ENCODE measurements around the gene BABAM2.

Gene BABAM2

DNA sequence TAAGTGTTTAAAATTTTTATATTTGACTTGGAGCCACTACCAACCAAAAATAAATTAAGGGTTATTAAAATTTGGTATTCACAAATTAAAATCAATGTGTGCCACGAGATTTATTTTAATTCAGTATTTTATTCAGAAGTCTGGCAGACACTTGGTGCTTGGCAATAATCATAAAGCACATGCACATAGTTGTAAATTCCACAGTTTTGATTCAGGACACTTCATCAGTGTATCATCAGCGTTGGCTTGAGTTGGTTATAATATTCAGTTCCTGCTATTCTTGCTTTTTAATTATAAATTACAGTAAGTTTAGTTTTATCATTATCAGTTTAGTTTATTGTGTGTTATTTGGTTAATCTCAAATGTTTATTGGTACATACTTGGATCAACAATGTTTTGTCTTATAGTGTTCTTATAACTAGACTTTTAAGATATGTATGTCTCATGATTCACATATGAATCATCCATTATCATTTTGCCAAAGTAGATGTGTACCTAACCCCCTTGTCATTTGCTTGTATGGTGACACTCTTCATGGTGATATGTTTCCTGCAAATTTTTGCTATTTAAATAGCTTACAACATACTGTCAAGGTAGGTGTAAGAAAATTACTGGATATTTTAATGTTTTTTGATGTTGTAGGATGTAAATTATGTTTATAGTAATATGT, 237.9 kb downstream of the BABAM2 start:
- Histone ChIP-seq H3K27ac (no peak overlapping the region), H3K27me3 (ENCODE audit: control insufficient read depth, insufficient read depth, low read length) (no peaks in the 10 kb centered on the region), H2AFZ (no peak overlapping the region), H3K4me2 (ENCODE audit: low read length) (no peak overlapping the region), H3K9me3 (ENCODE audit: control insufficient read depth, low read length) (no peaks in the 10 kb centered on the region), H3K79me2 (no peaks in the 10 kb centered on the region), H3K36me3 (ENCODE audit: control insufficient read depth, insufficient read depth, low read length) (no peaks in the 10 kb centered on the region), H3K4me1 (no peaks in the 10 kb centered on the region), H3K9ac (no peak overlapping the region), H3K4me3 (ENCODE audit: low read depth, low read length) (no peak overlapping the region)
- TF ChIP-seq, protein P1, sequence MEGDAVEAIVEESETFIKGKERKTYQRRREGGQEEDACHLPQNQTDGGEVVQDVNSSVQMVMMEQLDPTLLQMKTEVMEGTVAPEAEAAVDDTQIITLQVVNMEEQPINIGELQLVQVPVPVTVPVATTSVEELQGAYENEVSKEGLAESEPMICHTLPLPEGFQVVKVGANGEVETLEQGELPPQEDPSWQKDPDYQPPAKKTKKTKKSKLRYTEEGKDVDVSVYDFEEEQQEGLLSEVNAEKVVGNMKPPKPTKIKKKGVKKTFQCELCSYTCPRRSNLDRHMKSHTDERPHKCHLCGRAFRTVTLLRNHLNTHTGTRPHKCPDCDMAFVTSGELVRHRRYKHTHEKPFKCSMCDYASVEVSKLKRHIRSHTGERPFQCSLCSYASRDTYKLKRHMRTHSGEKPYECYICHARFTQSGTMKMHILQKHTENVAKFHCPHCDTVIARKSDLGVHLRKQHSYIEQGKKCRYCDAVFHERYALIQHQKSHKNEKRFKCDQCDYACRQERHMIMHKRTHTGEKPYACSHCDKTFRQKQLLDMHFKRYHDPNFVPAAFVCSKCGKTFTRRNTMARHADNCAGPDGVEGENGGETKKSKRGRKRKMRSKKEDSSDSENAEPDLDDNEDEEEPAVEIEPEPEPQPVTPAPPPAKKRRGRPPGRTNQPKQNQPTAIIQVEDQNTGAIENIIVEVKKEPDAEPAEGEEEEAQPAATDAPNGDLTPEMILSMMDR (IDR thresholded peaks at IDR 0.05), result no peak

DNA sequence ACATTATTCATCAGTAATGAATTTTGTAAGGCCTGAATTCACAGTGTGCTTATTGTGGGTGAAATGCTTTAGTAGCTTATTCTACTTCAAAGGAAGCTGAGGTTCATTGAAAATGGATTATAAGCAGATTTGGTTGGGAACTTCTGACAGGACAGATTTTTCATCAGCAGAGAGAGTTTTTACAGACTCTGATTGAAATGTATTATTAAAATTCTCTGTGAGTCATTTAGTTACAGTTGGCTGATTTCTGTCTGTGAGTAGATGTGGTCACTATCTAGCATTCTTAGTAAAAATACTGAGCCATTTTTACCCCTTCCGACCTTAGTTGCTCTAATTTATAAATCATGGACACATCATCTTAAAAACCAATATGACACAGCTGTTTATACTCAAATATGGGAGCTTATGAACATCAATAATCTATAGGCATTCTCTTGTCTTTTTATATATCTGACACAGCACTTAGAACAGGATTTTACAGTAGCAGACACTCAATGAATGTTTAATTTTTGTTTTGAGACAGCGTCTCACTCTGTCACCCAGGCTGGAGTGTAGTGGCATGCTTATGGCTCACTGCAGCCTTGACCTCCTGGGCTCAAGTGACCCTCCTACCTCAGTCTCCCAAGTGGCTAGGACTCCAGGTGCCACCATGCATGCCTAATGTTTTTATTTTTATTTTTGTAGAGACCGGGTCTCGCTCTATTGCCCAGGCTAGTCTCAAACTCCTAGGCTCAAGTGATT, 239.6 kb downstream of the BABAM2 start:
- H3K79me2 ChIP-seq, result no peaks in the 10 kb centered on the region
- H2AFZ ChIP-seq, result no peak overlapping the region
- H3K27me3 ChIP-seq (ENCODE audit: control insufficient read depth, insufficient read depth, low read length), result no peaks in the 10 kb centered on the region
- no peaks in the 10 kb centered on the region for H3K4me1 ChIP-seq
- H3K9me3 ChIP-seq (ENCODE audit: control insufficient read depth, low read length), result no peaks in the 10 kb centered on the region
- H3K4me3 ChIP-seq (ENCODE audit: low read depth, low read length), result no peak overlapping the region
- H3K27ac ChIP-seq, result no peak overlapping the region
- no peak overlapping the region for H3K4me2 ChIP-seq (ENCODE audit: low read length)
- H3K36me3 ChIP-seq (ENCODE audit: control insufficient read depth, insufficient read depth, low read length), result no peaks in the 10 kb centered on the region
- no peak overlapping the region for H3K9ac ChIP-seq
- TF ChIP-seq, protein P1 (IDR thresholded peaks at IDR 0.05), result no peak

DNA sequence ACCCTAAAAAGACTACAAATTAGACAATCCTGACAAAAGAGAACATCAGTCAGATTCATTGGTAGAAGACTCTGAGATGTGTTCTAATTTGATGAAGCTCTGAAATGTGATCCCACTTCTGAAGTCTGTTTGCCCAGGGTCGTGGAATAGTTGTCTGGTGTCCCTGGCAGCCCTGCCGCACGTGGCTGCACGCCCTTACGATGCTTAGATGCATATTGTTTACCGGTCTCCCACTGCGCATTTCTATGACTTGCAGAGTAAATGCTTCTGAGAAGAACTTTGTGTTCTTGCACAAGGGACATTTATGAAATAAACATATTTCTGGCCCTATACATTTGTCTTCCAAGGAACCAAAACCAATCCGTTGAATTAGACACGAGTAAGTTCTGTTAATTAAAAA, 243.2 kb downstream of the BABAM2 start:
- Histone ChIP-seq H3K4me3 (ENCODE audit: low read depth, low read length) (no peak overlapping the region), H3K4me1 (no peaks in the 10 kb centered on the region), H3K79me2 (peaks cover 2% of the 10 kb centered on the region), H3K9me3 (ENCODE audit: control insufficient read depth, low read length) (no peaks in the 10 kb centered on the region), H2AFZ (no peak overlapping the region), H3K4me2 (ENCODE audit: low read length) (no peak overlapping the region), H3K27ac (no peak overlapping the region), H3K9ac (no peak overlapping the region), H3K36me3 (ENCODE audit: control insufficient read depth, insufficient read depth, low read length) (no peaks in the 10 kb centered on the region), H3K27me3 (ENCODE audit: control insufficient read depth, insufficient read depth, low read length) (no peaks in the 10 kb centered on the region)
- TF ChIP-seq, protein P1 (IDR thresholded peaks at IDR 0.05), result no peak

DNA sequence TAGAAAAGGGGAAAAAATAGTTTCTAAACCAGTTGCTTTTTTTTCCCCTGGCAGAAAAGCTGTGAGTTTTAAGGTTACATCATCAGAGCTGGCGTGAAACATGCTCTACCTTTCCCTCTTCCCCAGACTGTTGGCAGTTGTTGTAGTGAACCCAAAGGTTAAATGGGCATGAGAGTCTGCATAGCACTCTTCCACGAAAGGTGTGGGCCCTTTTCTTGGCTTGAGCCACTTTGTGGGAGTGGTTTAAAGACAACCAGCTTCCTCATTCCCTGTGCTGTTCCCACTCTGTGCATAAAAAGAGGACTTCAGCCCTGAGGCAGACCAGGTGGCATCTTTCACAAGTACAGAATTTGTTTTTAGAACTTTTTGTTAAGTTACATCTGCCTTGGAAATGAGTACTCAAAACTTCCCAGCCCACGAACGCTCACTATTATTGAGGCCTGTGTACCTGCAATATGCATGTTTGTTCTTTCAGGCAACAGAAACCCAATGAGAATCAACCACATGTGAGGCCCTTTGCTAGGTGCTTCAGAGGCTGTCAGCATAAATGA, 243.8 kb downstream of the BABAM2 start:
- no peaks in the 10 kb centered on the region for H3K9me3 ChIP-seq (ENCODE audit: control insufficient read depth, low read length)
- H3K4me1 ChIP-seq, result no peaks in the 10 kb centered on the region
- H3K27ac ChIP-seq, result no peak overlapping the region
- H3K36me3 ChIP-seq (ENCODE audit: control insufficient read depth, insufficient read depth, low read length), result no peaks in the 10 kb centered on the region
- H3K4me2 ChIP-seq (ENCODE audit: low read length), result no peak overlapping the region
- TF ChIP-seq, protein P1 (IDR thresholded peaks at IDR 0.05), result no peak
- no peaks in the 10 kb centered on the region for H3K27me3 ChIP-seq (ENCODE audit: control insufficient read depth, insufficient read depth, low read length)
- H3K79me2 ChIP-seq, result peaks cover 4% of the 10 kb centered on the region
- no peak overlapping the region for H3K9ac ChIP-seq
- no peak overlapping the region for H2AFZ ChIP-seq
- no peak overlapping the region for H3K4me3 ChIP-seq (ENCODE audit: low read depth, low read length)

All from parathyroid adenoma (tissue), 2 donors.